Measurements from ENCODE around the gene CIRBP. TPM values are rescaled to one million over a fixed set of nuclear protein-coding genes. Genes with fewer than 3 reads are reported as not detected.

Gene CIRBP
- total and polyA plus RNA-seq, 5 donors from 2014 or later: 172 to 497 (median 232) TPM

DNA sequence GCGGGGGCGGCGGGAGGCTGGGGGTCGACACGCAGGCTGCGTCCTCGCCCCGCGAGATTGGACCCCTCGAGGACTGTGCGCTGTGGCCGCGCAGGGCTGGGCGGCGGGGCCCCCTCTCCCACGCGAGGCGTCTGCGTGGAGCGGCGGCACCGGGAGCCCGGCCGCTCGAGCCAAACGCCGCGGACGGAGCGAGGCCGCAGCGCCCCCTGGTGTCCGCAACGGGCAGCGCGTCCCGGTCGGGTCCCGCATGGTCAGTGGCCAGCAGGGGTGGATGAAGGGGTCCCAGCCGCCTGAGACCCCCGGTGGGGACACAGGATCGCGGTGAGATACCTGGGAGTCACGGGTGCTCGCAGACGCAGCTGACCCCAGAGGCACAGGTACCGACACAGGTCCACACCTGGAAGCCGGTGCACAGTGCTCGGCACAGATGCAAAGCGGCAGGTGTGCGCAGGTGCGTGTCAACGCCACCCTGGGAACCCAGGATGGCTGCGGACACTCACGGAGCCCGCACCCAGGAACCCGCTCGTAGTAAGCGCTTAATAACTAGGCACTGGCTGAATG, 2.1 kb upstream of the CIRBP start:
- peak; percentile 62 to 74 (median 62) for DNase-seq
- peak overlapping the region; percentile 47 to 81 (median 76) for H3K4me3 Mint-ChIP-seq
- peaks cover 0 to 2% (median 0%) of the 10 kb centered on the region in 7 donors for H3K9me3 Mint-ChIP-seq
- Histone ChIP-seq H3K4me1 (ENCODE audit: control insufficient read depth, insufficient read depth, low read length, poor library complexity, severe bottlenecking) (peaks cover 65% of the 10 kb centered on the region), H3K36me3 (ENCODE audit: control insufficient read depth, insufficient read depth, low read length) (peaks cover 14% of the 10 kb centered on the region), H3K27ac (ENCODE audit: insufficient read depth, low read length, poor library complexity, severe bottlenecking) (peak overlapping the region; percentile 73), H3K27me3 (ENCODE audit: control insufficient read depth, insufficient read depth, low read length) (no peaks in the 10 kb centered on the region), H3K4me3 (ENCODE audit: low read depth, low read length) (peak overlapping the region; percentile 13), H3K9me3 (ENCODE audit: control insufficient read depth in 2 of 2, low read length in 2 of 2) (no peaks in the 10 kb centered on the region)
- H3K36me3 Mint-ChIP-seq: peaks cover 19% of the 10 kb centered on the region
- peak in 1 of 2 donors; percentile 5 for ATAC-seq (ENCODE audit: low read depth in 2 of 2)
- peak overlapping the region in 1 of 3 donors; percentile 65 for H3K27ac Mint-ChIP-seq
- peaks cover 0 to 69% (median 21%) of the 10 kb centered on the region in 4 donors for H3K4me1 Mint-ChIP-seq
- H3K27me3 Mint-ChIP-seq: peaks cover 5% of the 10 kb centered on the region

DNA sequence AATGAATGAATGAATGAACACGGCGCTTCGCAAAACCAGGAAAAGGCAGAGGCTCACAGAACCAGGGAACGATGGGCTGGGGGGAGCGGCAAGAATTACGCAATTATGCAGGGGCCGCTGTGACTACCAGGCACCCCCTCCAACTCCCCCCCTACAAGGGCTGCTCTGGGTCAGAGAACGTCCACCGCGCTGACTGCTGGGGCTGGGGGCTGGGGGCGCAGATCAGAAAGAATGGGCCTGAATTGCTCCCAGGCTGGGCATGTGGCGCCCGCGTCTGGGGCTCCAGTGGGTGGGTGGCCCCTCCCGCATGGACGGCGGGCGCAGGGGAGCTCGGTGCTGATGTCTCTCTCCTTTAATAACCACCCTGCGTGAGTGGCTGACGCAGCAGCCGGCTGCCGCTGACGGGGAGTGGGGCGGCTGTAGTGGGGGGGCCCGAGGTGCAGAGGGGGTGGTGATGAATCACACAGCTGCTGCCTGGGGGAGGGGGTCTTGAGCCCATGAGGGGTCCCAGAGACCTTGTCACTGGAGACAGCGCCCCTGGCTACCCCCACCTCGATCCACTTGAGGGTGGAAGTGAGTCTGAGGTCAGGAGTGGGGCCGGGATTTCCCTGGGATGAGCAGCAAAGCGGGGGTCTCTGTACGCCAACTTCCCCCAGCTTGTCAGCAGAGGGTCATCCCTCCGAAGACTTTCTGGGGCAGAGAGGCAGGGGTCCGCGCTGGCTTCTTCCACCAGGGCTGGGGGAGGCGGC, 1.5 kb upstream of the CIRBP start:
- Mint-ChIP-seq H3K27me3 (peaks cover 5% of the 10 kb centered on the region), H3K9me3 (peaks cover 0 to 2% (median 0%) of the 10 kb centered on the region in 7 donors), H3K27ac (peak overlapping the region in 2 of 3 donors; percentile 20 to 65), H3K4me1 (peaks cover 0 to 69% (median 26%) of the 10 kb centered on the region in 4 donors), H3K4me3 (peak overlapping the region; percentile 47 to 82 (median 80)), H3K36me3 (peaks cover 24% of the 10 kb centered on the region)
- Histone ChIP-seq H3K27ac (ENCODE audit: insufficient read depth, low read length, poor library complexity, severe bottlenecking) (no peak overlapping the region), H3K4me1 (ENCODE audit: control insufficient read depth, insufficient read depth, low read length, poor library complexity, severe bottlenecking) (peaks cover 65% of the 10 kb centered on the region), H3K36me3 (ENCODE audit: control insufficient read depth, insufficient read depth, low read length) (peaks cover 21% of the 10 kb centered on the region), H3K4me3 (ENCODE audit: low read depth, low read length) (peak overlapping the region; percentile 13), H3K9me3 (ENCODE audit: control insufficient read depth in 2 of 2, low read length in 2 of 2) (no peaks in the 10 kb centered on the region), H3K27me3 (ENCODE audit: control insufficient read depth, insufficient read depth, low read length) (no peaks in the 10 kb centered on the region)
- DNase-seq: no peak
- ATAC-seq (ENCODE audit: low read depth in 2 of 2): no peak

DNA sequence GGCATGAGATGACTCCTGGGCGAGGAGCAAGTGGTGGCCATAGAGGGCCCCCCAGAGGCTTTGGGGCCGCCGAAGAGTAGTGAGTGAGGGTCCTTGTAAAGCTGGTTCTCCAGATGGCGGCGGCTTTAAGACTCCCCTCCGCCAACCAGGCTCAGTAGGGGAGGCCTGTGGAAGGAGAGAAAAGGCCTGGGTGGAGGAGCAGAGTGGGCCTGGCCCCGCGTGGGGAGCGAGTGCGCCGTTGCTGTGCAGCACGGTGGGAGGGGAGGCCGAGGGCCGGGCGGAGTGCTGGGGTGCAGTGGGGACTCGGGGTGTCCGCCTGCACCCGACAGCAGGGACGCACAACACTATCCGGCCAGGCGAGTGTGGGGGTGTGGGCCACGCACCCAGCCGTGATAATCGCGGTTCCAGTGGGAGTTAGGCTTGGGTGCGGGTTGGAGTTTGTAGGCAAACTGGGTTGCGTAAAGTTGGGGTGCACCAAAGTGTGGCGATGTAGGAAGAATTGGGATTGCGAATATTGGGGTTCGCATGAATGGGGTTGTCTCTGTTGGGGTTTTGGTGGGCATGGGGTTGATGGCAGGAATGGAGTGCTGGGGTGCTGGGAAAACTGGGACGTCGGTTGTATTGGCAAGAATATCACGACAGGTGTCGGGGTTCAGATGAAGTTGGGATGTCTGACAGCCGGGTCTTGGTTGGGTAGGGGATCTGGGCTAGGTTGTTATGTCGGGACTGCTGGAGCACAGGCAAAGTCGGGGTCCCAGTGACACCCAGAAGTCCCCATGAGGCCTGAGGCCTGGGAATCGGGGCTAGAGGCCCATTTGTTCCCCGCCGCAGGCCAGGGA, 687 bp upstream of the CIRBP start:
- Mint-ChIP-seq H3K36me3 (peaks cover 30% of the 10 kb centered on the region), H3K9me3 (peaks cover 0 to 2% (median 0%) of the 10 kb centered on the region in 7 donors), H3K4me3 (peak overlapping the region; percentile 82 to 92 (median 85)), H3K27me3 (peaks cover 5% of the 10 kb centered on the region), H3K27ac (peak overlapping the region in 2 of 3 donors; percentile 88 to 90), H3K4me1 (peaks cover 0 to 68% (median 29%) of the 10 kb centered on the region in 4 donors)
- H3K27me3 ChIP-seq (ENCODE audit: control insufficient read depth, insufficient read depth, low read length): no peaks in the 10 kb centered on the region
- peaks cover 72% of the 10 kb centered on the region for H3K4me1 ChIP-seq (ENCODE audit: control insufficient read depth, insufficient read depth, low read length, poor library complexity, severe bottlenecking)
- DNase-seq: no peak
- ATAC-seq (ENCODE audit: low read depth in 2 of 2): no peak
- no peaks in the 10 kb centered on the region for H3K9me3 ChIP-seq (ENCODE audit: control insufficient read depth in 2 of 2, low read length in 2 of 2)
- no peak overlapping the region for H3K4me3 ChIP-seq (ENCODE audit: low read depth, low read length)
- H3K27ac ChIP-seq (ENCODE audit: insufficient read depth, low read length, poor library complexity, severe bottlenecking): peak overlapping the region; percentile 85
- peaks cover 29% of the 10 kb centered on the region for H3K36me3 ChIP-seq (ENCODE audit: control insufficient read depth, insufficient read depth, low read length)

DNA sequence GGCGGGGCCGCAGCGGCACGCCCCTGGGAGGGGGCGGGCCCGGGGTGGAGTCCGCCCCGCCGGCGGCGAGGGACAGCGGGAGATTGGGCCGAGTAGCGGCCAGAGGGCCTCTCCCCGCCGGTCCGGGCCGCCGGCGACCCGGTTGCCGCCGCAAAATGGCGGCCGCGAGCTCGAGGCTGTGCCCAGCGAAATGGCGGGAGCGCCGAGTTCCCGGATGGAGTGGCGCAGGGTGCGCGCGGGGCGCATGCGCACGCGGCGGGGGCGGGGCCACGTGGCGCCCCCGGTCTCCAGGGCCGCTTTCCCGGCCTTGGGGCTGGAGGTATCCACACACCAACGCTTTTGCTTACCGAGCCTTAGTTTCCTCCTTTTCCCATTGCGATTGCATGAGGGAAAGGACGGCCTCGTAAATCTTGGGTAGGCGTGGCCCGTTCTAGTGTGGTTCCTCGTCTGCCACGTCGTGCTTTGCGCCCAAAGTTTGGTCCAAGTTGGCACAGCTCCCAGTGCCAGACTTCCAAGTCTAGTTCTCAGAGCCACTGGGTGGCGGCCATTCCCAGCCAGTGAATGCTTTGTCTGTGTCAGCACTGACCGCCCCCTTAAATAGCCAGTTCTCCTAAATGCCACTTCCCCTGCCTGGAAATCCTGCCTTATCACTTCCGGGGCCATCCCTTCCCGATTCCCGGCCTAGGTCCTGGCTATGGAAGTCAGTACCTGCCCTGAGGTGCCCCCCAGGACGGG, 513 bp downstream of the CIRBP start:
- H3K4me1 Mint-ChIP-seq: peaks cover 0 to 75% (median 35%) of the 10 kb centered on the region in 4 donors
- DNase-seq (peak; percentile 82 to 87 (median 84)), ATAC-seq (ENCODE audit: low read depth in 2 of 2) (peak; percentile 36 to 38)
- peak overlapping the region; percentile 89 to 96 (median 92) for H3K4me3 Mint-ChIP-seq
- peaks cover 84% of the 10 kb centered on the region for H3K4me1 ChIP-seq (ENCODE audit: control insufficient read depth, insufficient read depth, low read length, poor library complexity, severe bottlenecking)
- H3K27me3 Mint-ChIP-seq: peaks cover 5% of the 10 kb centered on the region
- H3K36me3 ChIP-seq (ENCODE audit: control insufficient read depth, insufficient read depth, low read length): peaks cover 41% of the 10 kb centered on the region
- H3K4me3 ChIP-seq (ENCODE audit: low read depth, low read length): peak overlapping the region; percentile 91
- peak overlapping the region; percentile 92 to 96 (median 95) for H3K27ac Mint-ChIP-seq
- H3K27ac ChIP-seq (ENCODE audit: insufficient read depth, low read length, poor library complexity, severe bottlenecking): peak overlapping the region; percentile 85
- H3K9me3 ChIP-seq (ENCODE audit: control insufficient read depth in 2 of 2, low read length in 2 of 2): no peaks in the 10 kb centered on the region
- peaks cover 37% of the 10 kb centered on the region for H3K36me3 Mint-ChIP-seq
- H3K27me3 ChIP-seq (ENCODE audit: control insufficient read depth, insufficient read depth, low read length): no peaks in the 10 kb centered on the region
- peaks cover 0 to 2% (median 0%) of the 10 kb centered on the region in 7 donors for H3K9me3 Mint-ChIP-seq

DNA sequence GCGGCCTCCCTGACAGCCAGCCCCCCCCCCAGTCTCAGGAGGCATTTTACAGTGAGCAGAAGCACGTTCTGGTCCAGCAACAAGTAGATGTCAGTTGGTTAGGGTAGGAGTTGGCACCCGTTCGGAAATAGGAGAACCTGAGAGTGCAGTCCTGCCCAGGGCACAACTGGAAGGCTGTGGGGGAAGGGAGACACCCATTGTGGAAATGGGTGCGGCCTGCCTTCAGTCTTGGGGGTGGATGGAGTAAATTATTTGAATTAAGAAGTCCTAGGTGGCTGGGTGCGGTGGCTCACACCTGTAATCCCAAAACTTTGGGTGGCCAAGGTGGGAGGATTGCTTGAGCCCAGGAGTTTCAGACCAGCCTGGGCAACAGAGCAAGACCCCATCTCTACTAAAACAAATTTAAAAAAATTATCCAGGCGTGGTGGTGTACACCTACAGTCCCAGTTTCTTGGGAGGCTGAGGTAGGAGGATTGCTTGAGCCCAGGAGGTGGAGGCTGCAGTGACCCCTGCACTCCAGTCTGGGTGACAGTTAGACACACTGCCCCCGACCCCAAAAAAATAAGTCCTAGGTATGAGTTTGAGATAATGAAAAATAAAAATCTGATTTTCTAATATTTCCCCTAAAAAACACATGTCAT, 1.2 kb downstream of the CIRBP start:
- Mint-ChIP-seq H3K4me1 (peaks cover 0 to 68% (median 35%) of the 10 kb centered on the region in 4 donors), H3K4me3 (peak overlapping the region; percentile 89 to 96 (median 92)), H3K27ac (peak overlapping the region; percentile 92 to 96 (median 95)), H3K36me3 (peaks cover 37% of the 10 kb centered on the region), H3K9me3 (peaks cover 0 to 2% (median 0%) of the 10 kb centered on the region in 7 donors), H3K27me3 (peaks cover 5% of the 10 kb centered on the region)
- ATAC-seq (ENCODE audit: low read depth in 2 of 2): no peak
- peak overlapping the region; percentile 85 for H3K27ac ChIP-seq (ENCODE audit: insufficient read depth, low read length, poor library complexity, severe bottlenecking)
- H3K9me3 ChIP-seq (ENCODE audit: control insufficient read depth in 2 of 2, low read length in 2 of 2): no peaks in the 10 kb centered on the region
- no peaks in the 10 kb centered on the region for H3K27me3 ChIP-seq (ENCODE audit: control insufficient read depth, insufficient read depth, low read length)
- peaks cover 89% of the 10 kb centered on the region for H3K4me1 ChIP-seq (ENCODE audit: control insufficient read depth, insufficient read depth, low read length, poor library complexity, severe bottlenecking)
- H3K4me3 ChIP-seq (ENCODE audit: low read depth, low read length): peak overlapping the region; percentile 91
- DNase-seq: no peak
- H3K36me3 ChIP-seq (ENCODE audit: control insufficient read depth, insufficient read depth, low read length): peaks cover 43% of the 10 kb centered on the region

DNA sequence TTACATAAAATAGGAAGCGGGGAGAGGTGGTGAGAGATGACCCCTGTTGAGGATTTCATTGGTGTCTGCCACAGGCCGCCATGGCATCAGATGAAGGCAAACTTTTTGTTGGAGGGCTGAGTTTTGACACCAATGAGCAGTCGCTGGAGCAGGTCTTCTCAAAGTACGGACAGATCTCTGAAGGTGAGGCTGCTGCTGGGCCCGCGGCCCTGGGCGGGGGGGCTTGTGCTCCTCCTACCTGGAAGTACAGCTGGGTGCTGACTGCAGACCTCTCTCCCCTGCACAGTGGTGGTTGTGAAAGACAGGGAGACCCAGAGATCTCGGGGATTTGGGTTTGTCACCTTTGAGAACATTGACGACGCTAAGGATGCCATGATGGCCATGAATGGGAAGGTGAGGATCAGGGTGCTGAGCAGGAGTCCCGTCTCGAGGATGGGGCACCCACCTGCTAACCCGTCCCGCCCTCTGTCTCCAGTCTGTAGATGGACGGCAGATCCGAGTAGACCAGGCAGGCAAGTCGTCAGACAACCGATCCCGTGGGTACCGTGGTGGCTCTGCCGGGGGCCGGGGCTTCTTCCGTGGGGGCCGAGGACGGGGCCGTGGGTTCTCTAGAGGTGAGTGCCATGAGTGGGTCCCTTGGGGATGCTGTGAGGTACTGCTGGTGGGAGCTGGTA, 1.9 kb downstream of the CIRBP start:
- Mint-ChIP-seq H3K27me3 (peaks cover 5% of the 10 kb centered on the region), H3K27ac (peak overlapping the region; percentile 92 to 96 (median 95)), H3K4me1 (peaks cover 0 to 64% (median 35%) of the 10 kb centered on the region in 4 donors), H3K9me3 (peaks cover 0 to 2% (median 0%) of the 10 kb centered on the region in 7 donors), H3K36me3 (peaks cover 37% of the 10 kb centered on the region), H3K4me3 (peak overlapping the region; percentile 89 to 96 (median 92))
- DNase-seq: no peak
- ATAC-seq (ENCODE audit: low read depth in 2 of 2): no peak
- H3K27ac ChIP-seq (ENCODE audit: insufficient read depth, low read length, poor library complexity, severe bottlenecking): peak overlapping the region; percentile 85
- H3K36me3 ChIP-seq (ENCODE audit: control insufficient read depth, insufficient read depth, low read length): peaks cover 43% of the 10 kb centered on the region
- peak overlapping the region; percentile 91 for H3K4me3 ChIP-seq (ENCODE audit: low read depth, low read length)
- H3K27me3 ChIP-seq (ENCODE audit: control insufficient read depth, insufficient read depth, low read length): no peaks in the 10 kb centered on the region
- H3K4me1 ChIP-seq (ENCODE audit: control insufficient read depth, insufficient read depth, low read length, poor library complexity, severe bottlenecking): peaks cover 86% of the 10 kb centered on the region
- H3K9me3 ChIP-seq (ENCODE audit: control insufficient read depth in 2 of 2, low read length in 2 of 2): no peaks in the 10 kb centered on the region
